Esophagus muscularis mucosa (tissue), 4 donors: Measurements from ENCODE around the gene F11R.
"Not testable (repeated sequence)": the region's sequence is repeated elsewhere in the genome, so short reads cannot be mapped to it uniquely, and the experiment has no call there.

Source experiments
- CTCF ChIP-seq, 3 experiments: fragments of 200-600 bp in 2 of 3; fragments of 450-650 bp in 1 of 3; sonication (generic) in 2 of 3; IDR thresholded peaks; one replicate each; pipeline ENCODE4 v1.5.1; 2017 to 2019; ENCODE audit warnings: antibody characterized with exemption in 3 of 3, mild to moderate bottlenecking in 2 of 3, moderate library complexity in 1 of 3
- EP300 ChIP-seq: sonication (generic); formaldehyde crosslinking; IDR thresholded peaks from one replicate; pipeline ENCODE4 v1.6.1; 2017; ENCODE audit warnings: antibody characterized with exemption
- POLR2A ChIP-seq: fragments of 450-650 bp; IDR thresholded peaks from one replicate; pipeline ENCODE4 v1.6.1; 2017; ENCODE audit warnings: antibody characterized with exemption, moderate library complexity, mild to moderate bottlenecking, low read depth

DNA sequence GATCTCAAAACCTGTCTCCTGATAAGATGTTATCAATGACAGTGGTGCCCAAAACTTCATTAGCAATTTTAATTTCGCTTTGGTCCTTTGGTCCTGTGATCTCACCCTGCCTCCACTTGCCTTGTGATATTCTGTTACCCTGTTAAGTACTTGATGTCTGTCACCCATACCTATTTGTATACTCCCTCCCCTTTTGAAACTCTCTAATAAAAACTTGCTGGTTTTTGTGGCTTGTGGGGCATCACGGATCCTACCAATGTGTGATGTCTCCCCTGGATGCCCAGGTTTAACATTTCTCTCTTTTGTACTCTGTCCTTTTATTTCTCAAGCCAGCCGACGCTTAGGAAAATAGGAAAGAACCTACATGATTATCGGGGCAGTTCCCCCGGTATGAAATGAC is 43.0 kb upstream of the F11R start:
- TF ChIP-seq CTCF (IDR thresholded peaks at IDR 0.05); POLR2A; EP300: not testable (repeated sequence)
